MM.1S (cell line): ENCODE results near the gene DISC1.

Experiments used
- DNase-seq: peaks from one replicate; pipeline ENCODE4 v3.0.0-alpha.2; 2015
- H2AFZ ChIP-seq: fragments of 300-600 bp; sonication (generic); 2 replicates; pipeline ENCODE4 v1.6.0; 2016; ENCODE audit warnings: antibody characterized with exemption, low read length
- H3F3A ChIP-seq: fragments of 300-600 bp; sonication (generic); 2 replicates; pipeline ENCODE4 v1.6.1; 2016; ENCODE audit warnings: mild to moderate bottlenecking, antibody characterized with exemption, low read length, moderate library complexity, mixed read lengths; ENCODE audit not compliant: insufficient read depth
- H3K27ac ChIP-seq: fragments of 300-600 bp; sonication (generic); 2 replicates; pipeline ENCODE4 v1.5.1; 2016; ENCODE audit warnings: mild to moderate bottlenecking, low read length
- H3K27me3 ChIP-seq: fragments of 300-600 bp; sonication (generic); replicated peaks from 2 replicates; pipeline ENCODE4 v1.6.0; 2016; ENCODE audit warnings: low read length; ENCODE audit not compliant: insufficient read depth
- H3K36me3 ChIP-seq: fragments of 300-600 bp; sonication (generic); replicated peaks from 2 replicates; pipeline ENCODE4 v1.6.1; 2016; ENCODE audit warnings: mild to moderate bottlenecking, low read length, mixed read lengths; ENCODE audit not compliant: insufficient read depth
- H3K4me1 ChIP-seq: fragments of 300-600 bp; sonication (generic); 2 replicates; pipeline ENCODE4 v1.6.1; 2016; ENCODE audit warnings: low read length, mixed read lengths
- H3K4me2 ChIP-seq: fragments of 300-600 bp; sonication (generic); 2 replicates; pipeline ENCODE4 v1.6.0; 2016; ENCODE audit warnings: low read depth, low read length
- H3K4me3 ChIP-seq: fragments of 300-600 bp; sonication (generic); 2 replicates; pipeline ENCODE4 v1.5.1; 2016; ENCODE audit warnings: low read length, mixed read lengths
- H3K79me2 ChIP-seq: fragments of 300-600 bp; sonication (generic); 2 replicates; pipeline ENCODE4 v1.6.1; 2016; ENCODE audit warnings: mixed run types, low read length, mixed read lengths
- H3K9ac ChIP-seq: fragments of 300-600 bp; sonication (generic); 2 replicates; pipeline ENCODE4 v1.6.1; 2016; ENCODE audit warnings: low read length, mixed read lengths
- H3K9me2 ChIP-seq: fragments of 300-600 bp; sonication (generic); replicated peaks from 2 replicates; pipeline ENCODE4 v1.6.1; 2016; ENCODE audit warnings: mild to moderate bottlenecking, low read length, mixed read lengths; ENCODE audit not compliant: insufficient read depth
- H3K9me3 ChIP-seq: fragments of 300-600 bp; sonication (generic); replicated peaks from 2 replicates; pipeline ENCODE4 v1.6.1; 2016; ENCODE audit warnings: mild to moderate bottlenecking, low read length, mixed read lengths; ENCODE audit not compliant: insufficient read depth
- H4K20me1 ChIP-seq: fragments of 300-600 bp; sonication (generic); 2 replicates; pipeline ENCODE4 v1.6.1; 2016; ENCODE audit warnings: mild to moderate bottlenecking, low read length, moderate library complexity, mixed read lengths; ENCODE audit not compliant: insufficient read depth
- CTCF ChIP-seq: fragments of 300-600 bp; sonication (generic); IDR thresholded peaks from 2 replicates; pipeline ENCODE4 v1.5.1; 2016; ENCODE audit warnings: antibody characterized with exemption, low read length, mixed read lengths
- EZH2 ChIP-seq: fragments of 300-600 bp; sonication (generic); optimal IDR thresholded peaks from 2 replicates; pipeline ENCODE3; 2017; ENCODE audit warnings: low read depth, mild to moderate bottlenecking, antibody characterized with exemption, low read length, mixed read lengths
- EZH2phosphoT487 ChIP-seq: fragments of 300-600 bp; sonication (generic); IDR thresholded peaks from 2 replicates; pipeline ENCODE4 v1.6.1; 2018; ENCODE audit warnings: antibody characterized with exemption, low read length

Gene DISC1

GRCh38 chr1:231882333-231882732, 255.7 kb downstream of the DISC1 start:
- no peak overlapping the region for H3K9ac ChIP-seq
- H3K4me3 ChIP-seq = no peak overlapping the region
- H3K27me3 ChIP-seq = no peaks in the 10 kb centered on the region
- no peak overlapping the region for H3K27ac ChIP-seq
- H3K9me3 ChIP-seq = no peaks in the 10 kb centered on the region
- no peak overlapping the region for H3K4me2 ChIP-seq
- no peaks in the 10 kb centered on the region for H3K4me1 ChIP-seq
- H2AFZ ChIP-seq = no peak overlapping the region
- H4K20me1 ChIP-seq = no peaks in the 10 kb centered on the region
- no peaks in the 10 kb centered on the region for H3K79me2 ChIP-seq
- no peaks in the 10 kb centered on the region for H3F3A ChIP-seq
- TF ChIP-seq CTCF = no peak
- TF ChIP-seq EZH2phosphoT487 = no peak
- no peak for TF ChIP-seq EZH2
- no peaks in the 10 kb centered on the region for H3K36me3 ChIP-seq
- no peaks in the 10 kb centered on the region for H3K9me2 ChIP-seq
- no peak for DNase-seq

GRCh38 chr1:231882790-231883189, 256.2 kb downstream of the DISC1 start:
- Histone ChIP-seq H3K9me2 (no peaks in the 10 kb centered on the region), H3K27me3 (no peaks in the 10 kb centered on the region), H3K4me2 (no peak overlapping the region), H3K4me3 (no peak overlapping the region), H3K27ac (no peak overlapping the region), H3K9me3 (no peaks in the 10 kb centered on the region), H4K20me1 (no peaks in the 10 kb centered on the region), H3K36me3 (no peaks in the 10 kb centered on the region), H3K9ac (no peak overlapping the region), H3F3A (no peaks in the 10 kb centered on the region), H3K4me1 (no peaks in the 10 kb centered on the region), H2AFZ (no peak overlapping the region), H3K79me2 (no peaks in the 10 kb centered on the region)
- TF ChIP-seq CTCF (no peak), EZH2phosphoT487 (no peak), EZH2 (no peak)
- DNase-seq = no peak

GRCh38 chr1:231883382-231883781, 256.8 kb downstream of the DISC1 start:
- H3K27me3 ChIP-seq = no peaks in the 10 kb centered on the region
- no peaks in the 10 kb centered on the region for H3K79me2 ChIP-seq
- H3K9me3 ChIP-seq = no peaks in the 10 kb centered on the region
- peak; percentile 22; the same call in 1 of the 2 replicates for TF ChIP-seq CTCF
- no peak for TF ChIP-seq EZH2phosphoT487
- TF ChIP-seq EZH2 = no peak
- H4K20me1 ChIP-seq = no peaks in the 10 kb centered on the region
- no peak for DNase-seq
- H3K27ac ChIP-seq = no peak overlapping the region
- H3K9me2 ChIP-seq = no peaks in the 10 kb centered on the region
- no peak overlapping the region for H3K4me3 ChIP-seq
- H3K4me2 ChIP-seq = no peak overlapping the region
- H3F3A ChIP-seq = no peaks in the 10 kb centered on the region
- H2AFZ ChIP-seq = no peak overlapping the region
- H3K4me1 ChIP-seq = no peaks in the 10 kb centered on the region
- H3K36me3 ChIP-seq = no peaks in the 10 kb centered on the region
- H3K9ac ChIP-seq = no peak overlapping the region
